GM18867 (cell line): ENCODE data around the gene GFRA4.

Experiments
- ATAC-seq: cut with Tn5 transposase; IDR thresholded peaks from one replicate; pipeline ENCODE4 v1.9.1; 2021; ENCODE audit warnings: mild to moderate bottlenecking, moderate library complexity; ENCODE audit not compliant: unreplicated experiment

GFRA4 gene

GRCh38 chr20:3674995-3675900 is 12.0 kb upstream of the GFRA4 start:
- no peak for ATAC-seq

DNA sequence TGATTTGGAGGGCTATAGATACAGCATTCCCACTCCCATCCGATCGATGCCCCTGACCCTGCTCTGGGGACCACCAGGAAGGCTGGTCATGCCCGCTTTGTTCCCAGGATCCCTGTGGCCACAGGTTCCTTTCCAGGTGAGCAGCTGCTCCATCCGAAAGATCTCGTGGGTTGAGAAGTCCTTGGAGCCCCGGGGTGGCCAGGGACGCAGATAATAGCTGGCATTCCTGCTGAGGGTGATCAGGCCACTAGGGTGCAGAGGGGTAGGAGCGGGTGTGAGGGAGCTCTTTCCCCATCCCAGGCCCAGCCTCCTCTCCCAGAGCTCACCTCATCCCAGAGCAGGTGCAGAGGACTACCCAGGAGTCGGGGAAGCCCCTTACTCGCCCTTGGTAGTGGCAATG is 11.2 kb upstream of the GFRA4 start:
- ATAC-seq, result no peak

- ATAC-seq, result no peak
These were observed 10.2 kb upstream of the GFRA4 start for GRCh38 chr20:3673221-3674070.

- ATAC-seq, result no peak
These were observed 9.5 kb upstream of the GFRA4 start for GRCh38 chr20:3672547-3673171.

GRCh38 chr20:3671986-3672546 is 8.9 kb upstream of the GFRA4 start:
- ATAC-seq, result no peak

GRCh38 chr20:3670945-3671344 is 7.7 kb upstream of the GFRA4 start:
- ATAC-seq, result no peak

DNA sequence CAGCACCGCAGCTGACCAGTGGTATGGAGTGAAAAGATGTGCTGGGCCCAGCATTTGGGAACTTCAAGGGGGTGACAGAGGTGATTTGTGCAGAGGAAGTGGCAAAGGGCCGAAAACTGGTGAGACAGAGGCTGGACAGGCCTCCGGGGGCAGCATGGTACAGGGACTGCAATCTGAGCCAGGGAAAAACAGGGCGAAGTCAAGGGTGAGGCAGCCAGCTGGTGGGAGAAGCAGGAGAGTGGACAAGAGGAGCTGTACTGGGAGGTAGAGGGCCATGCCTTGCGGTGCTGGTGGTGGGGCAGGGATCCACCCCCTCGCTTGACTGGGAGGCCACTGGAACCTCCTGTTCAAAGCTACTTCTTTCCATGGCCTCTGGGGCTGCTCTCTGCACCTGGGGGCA is 7.3 kb upstream of the GFRA4 start:
- no peak for ATAC-seq

DNA sequence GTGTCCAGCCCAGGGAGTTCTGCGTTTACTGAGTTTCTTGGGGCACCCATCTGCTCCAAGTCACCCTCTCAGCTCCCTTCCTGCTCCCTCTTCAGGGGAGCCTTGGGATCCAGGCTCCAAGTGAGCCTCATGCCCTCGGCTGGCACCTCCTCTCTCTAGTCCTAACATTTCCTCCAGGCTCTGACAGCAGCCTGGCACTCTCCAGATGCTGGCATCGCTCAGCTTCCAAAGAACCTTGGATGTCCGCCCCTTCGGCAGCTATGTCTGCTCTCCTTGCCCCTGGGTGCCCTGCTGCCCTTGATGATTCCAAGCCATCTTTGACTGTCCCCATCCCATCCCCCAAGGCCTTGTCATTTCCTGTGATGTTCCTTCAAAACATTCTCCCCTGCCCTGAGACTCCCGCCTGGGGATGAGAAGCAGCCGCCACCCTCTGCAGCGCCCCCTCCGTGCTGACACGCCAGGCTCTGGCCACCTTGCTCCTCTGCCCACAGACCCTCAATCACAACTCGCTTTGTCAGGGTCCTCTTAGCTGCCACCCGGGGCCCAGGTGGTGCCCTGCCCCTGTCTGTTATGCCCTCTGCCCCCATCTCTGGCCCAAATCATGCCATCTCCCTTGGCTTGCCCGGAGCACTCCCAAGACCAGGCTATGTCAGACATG is 6.6 kb upstream of the GFRA4 start:
- no peak for ATAC-seq

- no peak for ATAC-seq
These were observed 4.3 kb upstream of the GFRA4 start for GRCh38 chr20:3667434-3668037.

DNA sequence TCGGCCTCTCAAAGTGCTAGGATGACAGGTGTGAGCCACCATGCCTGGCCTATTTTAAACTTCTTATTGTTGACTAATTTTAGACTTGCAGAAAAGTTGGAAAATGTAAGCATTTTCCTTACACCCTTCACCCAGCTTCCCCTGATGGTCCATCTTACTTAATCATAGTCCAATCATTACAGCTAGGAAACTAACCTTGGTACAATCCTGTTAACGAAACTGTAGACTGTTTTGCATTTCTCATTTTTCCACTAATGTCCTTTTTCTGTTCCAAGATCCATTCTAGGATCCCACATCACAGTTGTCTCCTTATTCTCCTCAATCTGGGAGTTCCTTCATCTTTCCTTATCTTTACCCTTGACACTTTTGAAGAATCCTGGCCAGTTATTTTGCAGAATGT is 659 bp upstream of the GFRA4 start:
- ATAC-seq, result no peak

GRCh38 chr20:3661814-3662665 is 1.2 kb downstream of the GFRA4 start:
- ATAC-seq, result no peak

- ATAC-seq, result no peak
These were observed 2.0 kb downstream of the GFRA4 start for GRCh38 chr20:3661060-3661813.

- ATAC-seq, result no peak
These were observed 2.7 kb downstream of the GFRA4 start for GRCh38 chr20:3660262-3661059.

- ATAC-seq, result no peak
These were observed 3.5 kb downstream of the GFRA4 start for GRCh38 chr20:3659492-3660261.

- peak; percentile 93 for ATAC-seq
These were observed 4.3 kb downstream of the GFRA4 start for GRCh38 chr20:3658716-3659491.

GRCh38 chr20:3658019-3658715 is 5.0 kb downstream of the GFRA4 start:
- ATAC-seq, result no peak
